NCI-H460 (cell line): ENCODE data around the gene MED13. TPM values are rescaled to one million over a fixed set of nuclear protein-coding genes. Genes with fewer than 3 reads are reported as not detected.
"Not testable (repeated sequence)": the region's sequence is repeated elsewhere in the genome, so short reads cannot be mapped to it uniquely, and the experiment has no call there.

Experiments
- DNase-seq: peaks from one replicate; pipeline ENCODE4 v3.0.0-alpha.2; 2016; ENCODE audit warnings: low read depth; ENCODE audit errors: extremely low read depth
- total RNA-seq: library from RNA; depleted of rRNA; stranded (reverse); fragments of >200 nt; shearing (Covaris generic); gene quantifications from 2 replicates; pipeline ENCODE4 v1.2.3, GENCODE V29; 2014

MED13 gene
- total RNA-seq, 1 experiment from 2014 or later, result 63.1 TPM

DNA sequence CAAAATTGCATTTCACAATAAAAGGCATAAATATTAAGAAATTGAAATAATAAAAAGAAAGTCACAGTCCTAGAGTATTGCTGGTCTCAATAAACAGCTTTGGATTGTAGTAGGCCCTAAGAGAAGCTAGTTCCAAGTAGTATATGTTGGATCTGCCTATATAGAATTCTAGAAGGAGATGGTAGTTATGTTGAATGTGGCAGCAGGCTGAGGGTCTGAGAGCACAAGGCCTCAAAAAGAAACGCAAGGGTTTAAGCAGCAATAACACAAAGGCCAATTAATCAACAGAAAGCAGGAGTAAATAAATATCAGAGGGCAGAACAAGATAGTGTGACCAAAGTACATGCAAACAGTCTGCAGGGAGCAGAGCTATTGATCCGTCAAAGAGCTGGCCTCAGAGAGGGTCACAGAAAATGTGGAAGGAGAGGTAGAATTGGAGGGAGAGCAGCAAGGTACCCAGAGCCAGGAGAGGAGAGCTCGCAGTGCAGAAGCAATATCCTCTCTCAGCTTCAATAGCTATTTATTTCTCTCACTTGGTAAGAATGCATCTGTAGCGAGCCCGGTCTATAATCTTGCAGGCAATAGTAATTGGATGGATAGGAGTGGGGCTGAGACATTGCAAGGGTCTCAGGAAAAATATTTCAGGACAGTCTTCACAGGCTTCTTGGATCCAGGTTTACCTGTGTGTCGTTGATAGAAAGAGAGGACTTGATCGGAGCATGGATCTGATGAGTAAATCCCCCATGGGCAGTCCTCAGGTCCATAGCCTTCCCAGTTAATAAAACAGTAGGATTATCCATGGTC is 25.1 kb upstream of the MED13 start:
- no peak for DNase-seq

GRCh38 chr17:62089334-62089733 is 24.3 kb upstream of the MED13 start:
- no peak for DNase-seq

- DNase-seq, result no peak
Observed at GRCh38 chr17:62086737-62087136, 21.7 kb upstream of the MED13 start.

DNA sequence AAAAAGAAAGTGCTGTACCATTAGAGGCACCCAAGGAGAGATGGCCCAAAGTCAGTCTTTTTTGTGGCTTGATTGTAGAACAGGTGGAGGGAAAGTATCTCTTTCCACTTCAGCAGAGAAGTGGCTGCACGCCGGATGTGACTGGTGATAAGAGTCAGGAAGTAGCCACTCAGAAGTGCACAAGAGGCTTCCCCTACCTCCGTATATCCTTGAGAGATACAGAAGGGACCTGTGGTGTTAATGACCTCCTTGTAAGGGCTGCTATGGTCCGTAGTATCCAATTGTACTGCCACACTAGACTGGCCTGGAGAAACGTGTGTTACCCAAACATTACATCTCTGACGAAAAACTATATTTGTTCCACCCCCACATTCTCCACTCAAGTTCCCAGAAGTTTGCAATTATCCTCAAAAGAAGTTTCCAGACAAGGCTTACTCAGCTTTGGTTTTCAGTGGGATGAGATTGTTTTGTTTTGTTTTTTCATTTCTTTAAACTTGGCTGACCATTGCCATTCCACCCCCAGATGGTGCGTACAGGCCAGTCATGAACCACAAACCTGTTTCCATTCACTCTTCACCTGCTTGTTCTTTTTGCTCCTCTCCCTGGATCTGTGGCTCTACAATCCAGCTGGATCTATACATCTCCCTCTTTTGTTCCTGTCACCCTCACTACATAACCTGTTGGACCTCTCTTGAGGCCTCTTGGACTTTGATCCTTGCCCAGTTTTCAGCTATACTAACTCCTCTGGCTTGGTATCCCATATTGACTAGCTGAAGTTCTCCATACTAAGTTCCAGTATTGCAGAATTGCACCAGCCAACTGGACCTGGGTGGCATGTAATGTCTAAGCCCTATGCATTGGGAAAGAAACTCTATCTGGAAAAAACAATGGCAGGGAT is 20.7 kb upstream of the MED13 start:
- DNase-seq, result no peak

DNA sequence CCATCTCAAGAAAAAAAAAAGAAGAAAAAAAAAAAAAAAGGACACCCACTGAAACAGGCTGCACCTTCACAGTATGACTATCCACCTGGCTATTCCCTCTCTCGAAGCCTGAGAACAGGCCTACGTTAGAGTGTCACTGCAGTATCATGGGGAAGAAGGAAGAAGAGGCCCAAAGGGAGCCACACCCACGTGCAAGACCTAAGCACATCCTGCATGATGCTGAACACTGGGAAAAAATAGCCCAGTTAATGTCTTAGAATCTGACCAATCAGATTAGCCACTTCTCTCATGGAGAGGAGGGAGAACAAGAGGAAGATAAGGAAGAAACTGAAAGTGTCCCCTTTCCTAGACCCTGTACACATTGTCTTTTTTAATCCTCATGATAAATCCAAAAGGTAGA is 19.5 kb upstream of the MED13 start:
- no peak for DNase-seq

DNA sequence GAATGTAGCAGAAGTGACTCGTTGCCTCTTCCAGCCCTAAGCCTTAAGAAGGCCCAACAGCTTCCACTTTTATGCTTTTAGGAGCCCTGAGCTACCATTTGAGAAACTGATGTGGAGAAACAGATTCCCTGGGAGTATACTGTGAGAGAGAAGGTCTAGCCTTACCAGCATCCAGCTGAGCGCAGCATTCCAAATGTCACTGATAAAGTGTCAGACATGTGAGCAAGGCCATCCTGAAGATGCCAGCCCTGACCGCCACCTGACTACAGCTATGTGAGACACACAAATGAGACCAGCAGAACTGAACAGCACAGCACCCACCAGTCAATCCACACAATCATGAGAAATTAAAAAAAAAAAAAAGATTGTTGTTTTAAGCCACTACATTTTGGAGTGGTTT is 18.6 kb upstream of the MED13 start:
- DNase-seq, result no peak

GRCh38 chr17:62080647-62081046 is 15.6 kb upstream of the MED13 start:
- no peak for DNase-seq

- no peak for DNase-seq
Observed at GRCh38 chr17:62078009-62078408, 12.9 kb upstream of the MED13 start.

GRCh38 chr17:62076864-62077788 is 12.0 kb upstream of the MED13 start:
- DNase-seq, result no peak

DNA sequence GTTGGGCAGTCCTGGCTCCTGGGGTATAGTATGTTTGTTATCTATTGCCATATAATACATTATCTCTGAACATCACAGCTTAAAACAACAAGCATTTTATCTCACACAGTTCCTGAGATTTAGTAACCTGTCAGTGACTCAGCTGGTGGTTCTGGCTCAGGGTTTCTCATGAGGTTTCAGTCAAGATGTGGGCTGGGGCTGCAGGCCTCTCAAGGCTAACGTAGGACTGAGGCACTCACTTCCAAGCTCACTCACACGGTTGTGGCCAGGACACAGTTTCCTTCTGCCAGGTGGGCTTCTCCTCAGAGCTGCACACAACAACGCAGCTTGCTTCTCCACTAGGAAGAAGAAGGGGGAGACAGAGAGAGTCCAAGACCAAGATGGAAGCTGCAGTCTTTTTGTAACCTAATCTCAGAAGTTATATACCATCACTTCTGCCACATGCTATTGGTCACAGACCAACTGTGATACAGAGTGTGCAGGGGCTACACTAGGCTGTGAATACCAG is 10.3 kb upstream of the MED13 start:
- DNase-seq, result no peak

GRCh38 chr17:62073993-62074392 is 8.9 kb upstream of the MED13 start:
- DNase-seq, result no peak

GRCh38 chr17:62072855-62073254 is 7.8 kb upstream of the MED13 start:
- DNase-seq, result not testable (repeated sequence)

GRCh38 chr17:62070900-62071299 is 5.8 kb upstream of the MED13 start:
- DNase-seq, result no peak

GRCh38 chr17:62067165-62068145 is 2.4 kb upstream of the MED13 start:
- no peak for DNase-seq

DNA sequence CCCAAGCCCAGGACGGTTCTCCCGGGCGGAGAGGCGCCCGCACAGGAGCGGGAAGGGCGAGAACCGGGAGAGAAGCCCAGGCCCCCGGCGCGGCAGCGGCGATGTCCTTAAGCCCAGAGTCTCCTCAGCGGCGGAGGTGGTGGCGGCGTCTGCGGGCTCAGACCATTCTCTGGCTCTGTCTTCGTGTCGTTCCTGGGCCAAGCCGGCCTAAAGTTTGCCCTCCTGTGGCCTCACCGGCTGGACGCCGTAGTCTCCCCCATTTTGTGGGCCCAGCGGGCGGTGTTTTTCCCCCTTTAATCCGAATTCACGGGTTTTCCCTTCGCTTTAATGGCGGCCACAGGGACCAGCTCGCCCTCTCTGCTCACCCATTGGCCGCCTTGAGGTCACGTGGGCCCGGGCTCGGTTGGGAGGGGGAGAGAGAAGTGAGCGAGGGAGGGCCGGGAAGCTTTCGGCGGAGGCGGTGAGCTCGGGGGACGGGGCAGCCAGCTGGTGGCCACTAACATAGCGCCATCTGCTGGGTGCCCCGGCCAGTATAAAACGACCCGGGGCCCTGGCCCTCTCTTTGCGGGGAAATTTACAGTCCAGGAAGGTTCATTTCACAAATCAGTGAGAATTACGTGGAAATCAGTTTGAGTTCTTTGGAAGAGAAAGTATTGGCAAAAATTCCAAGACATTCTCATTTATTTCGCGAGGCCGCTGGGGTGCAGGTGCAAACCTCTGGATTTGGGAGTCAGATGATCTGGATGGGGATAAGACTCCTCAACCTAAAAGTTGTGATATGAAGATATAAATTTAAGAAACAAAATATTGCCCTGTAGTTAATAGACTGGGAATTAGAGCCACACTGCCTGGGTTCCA is 762 bp upstream of the MED13 start:
- peak; percentile 98 for DNase-seq

GRCh38 chr17:62064029-62064790 is 868 bp downstream of the MED13 start:
- peak; percentile 11 for DNase-seq

GRCh38 chr17:62062944-62063343 is 2.1 kb downstream of the MED13 start:
- no peak for DNase-seq

- DNase-seq, result no peak
Observed at GRCh38 chr17:62062302-62062701, 2.8 kb downstream of the MED13 start.
